Measurements from ENCODE around the gene KLHDC7A.

KLHDC7A gene

DNA sequence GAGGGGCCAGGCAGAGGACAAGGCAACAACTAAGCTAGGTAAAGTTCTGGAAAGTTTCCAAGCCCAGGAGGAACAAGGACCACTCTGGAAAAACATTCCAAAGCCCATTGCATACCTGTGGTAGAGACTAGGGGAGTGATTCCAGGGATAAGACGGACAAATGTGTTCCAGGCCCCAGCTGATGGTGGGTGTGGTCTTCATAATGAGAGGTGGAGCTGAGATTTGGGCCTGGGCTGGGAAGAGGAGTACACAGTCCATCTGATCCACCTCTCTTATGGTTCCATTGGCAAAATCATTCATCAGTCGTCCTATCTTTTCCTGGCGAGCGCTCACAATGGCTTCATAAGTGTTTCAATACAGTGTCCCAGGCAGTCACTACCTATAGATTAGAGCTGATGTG, 4.5 kb downstream of the KLHDC7A start:
- H3K36me3 ChIP-seq (ENCODE audit: low read length) = no peaks in the 10 kb centered on the region
- H3F3A ChIP-seq (ENCODE audit: insufficient read depth) = no peaks in the 10 kb centered on the region
- no peak overlapping the region for H2AFZ ChIP-seq (ENCODE audit: low read depth, low read length, severe bottlenecking)
- H3K9me3 ChIP-seq (ENCODE audit: insufficient read depth, low read length) = no peaks in the 10 kb centered on the region
- no peaks in the 10 kb centered on the region for H3K79me2 ChIP-seq (ENCODE audit: insufficient read depth, low read length)
- TF ChIP-seq CTCF (IDR thresholded peaks at IDR 0.05; ENCODE audit: insufficient read depth, low read length, poor library complexity, severe bottlenecking) = no peak
- TF ChIP-seq EZH2phosphoT487 (conservative IDR thresholded peaks at IDR 0.05; ENCODE audit: low read length) = no peak
- no peaks in the 10 kb centered on the region for H3K27me3 ChIP-seq (ENCODE audit: low read length)
- no peak overlapping the region for H3K4me3 ChIP-seq (ENCODE audit: insufficient read depth, low read length, poor library complexity, severe bottlenecking)
- H4K20me1 ChIP-seq (ENCODE audit: low read depth, low read length) = no peaks in the 10 kb centered on the region
- H3K9ac ChIP-seq (ENCODE audit: low read length) = no peak overlapping the region
- no peak overlapping the region for H3K27ac ChIP-seq (ENCODE audit: low read depth, low read length)
- no peak overlapping the region for H3K4me2 ChIP-seq (ENCODE audit: low read depth, low read length, poor library complexity, severe bottlenecking)
- H3K9me2 ChIP-seq (replicated peaks; ENCODE audit: insufficient read depth, low read length) = no peaks in the 10 kb centered on the region

GRCh38 chr1:18486195-18486594, 5.5 kb downstream of the KLHDC7A start:
- Histone ChIP-seq H3K4me2 (ENCODE audit: low read depth, low read length, poor library complexity, severe bottlenecking) (no peak overlapping the region), H3K9me3 (ENCODE audit: insufficient read depth, low read length) (no peaks in the 10 kb centered on the region), H2AFZ (ENCODE audit: low read depth, low read length, severe bottlenecking) (no peak overlapping the region), H3K27ac (ENCODE audit: low read depth, low read length) (no peak overlapping the region), H3K9me2 (replicated peaks; ENCODE audit: insufficient read depth, low read length) (no peaks in the 10 kb centered on the region), H3K9ac (ENCODE audit: low read length) (no peak overlapping the region), H3K4me3 (ENCODE audit: insufficient read depth, low read length, poor library complexity, severe bottlenecking) (no peak overlapping the region), H3K36me3 (ENCODE audit: low read length) (no peaks in the 10 kb centered on the region), H3K27me3 (ENCODE audit: low read length) (no peaks in the 10 kb centered on the region), H3F3A (ENCODE audit: insufficient read depth) (no peaks in the 10 kb centered on the region), H3K79me2 (ENCODE audit: insufficient read depth, low read length) (no peaks in the 10 kb centered on the region), H4K20me1 (ENCODE audit: low read depth, low read length) (no peaks in the 10 kb centered on the region)
- TF ChIP-seq CTCF (IDR thresholded peaks at IDR 0.05; ENCODE audit: insufficient read depth, low read length, poor library complexity, severe bottlenecking) (no peak), EZH2phosphoT487 (conservative IDR thresholded peaks at IDR 0.05; ENCODE audit: low read length) (no peak)

DNA sequence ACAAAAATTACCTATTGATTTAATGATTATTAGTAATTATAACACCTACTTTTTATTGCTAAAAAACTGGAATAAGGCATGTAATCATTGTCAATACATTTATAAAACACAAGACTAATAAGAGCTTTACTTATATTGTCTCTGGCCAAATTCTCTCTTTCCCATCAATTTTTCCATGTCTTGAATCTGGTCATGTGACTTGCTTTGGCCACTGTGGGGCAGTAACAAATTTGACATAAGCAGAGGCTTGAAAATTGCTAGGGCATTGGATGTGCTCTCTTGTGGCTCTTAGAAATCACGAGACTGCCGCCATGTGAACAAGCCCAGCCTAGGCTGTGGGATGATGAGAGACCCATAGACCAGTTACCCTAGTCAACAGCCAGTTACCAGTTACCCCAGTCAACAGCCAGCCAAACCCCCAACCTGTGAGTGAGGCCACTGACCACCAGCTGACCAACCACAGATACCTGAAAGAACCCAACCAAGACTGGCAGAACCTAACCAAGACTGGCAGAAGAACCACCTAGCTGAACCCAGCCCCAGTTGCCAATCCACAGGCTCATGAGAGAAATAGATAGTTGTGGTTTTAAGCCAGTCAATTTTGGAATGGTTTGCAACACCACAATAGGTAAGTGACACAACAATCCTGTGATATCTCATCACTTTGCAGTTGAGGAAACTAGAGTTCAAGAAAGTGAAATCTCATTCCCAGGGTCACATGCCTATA, 8.8 kb downstream of the KLHDC7A start:
- no peaks in the 10 kb centered on the region for H3K9me2 ChIP-seq (replicated peaks; ENCODE audit: insufficient read depth, low read length)
- no peak overlapping the region for H3K9ac ChIP-seq (ENCODE audit: low read length)
- no peak overlapping the region for H3K4me3 ChIP-seq (ENCODE audit: insufficient read depth, low read length, poor library complexity, severe bottlenecking)
- H3F3A ChIP-seq (ENCODE audit: insufficient read depth) = no peaks in the 10 kb centered on the region
- H3K9me3 ChIP-seq (ENCODE audit: insufficient read depth, low read length) = no peaks in the 10 kb centered on the region
- TF ChIP-seq CTCF (IDR thresholded peaks at IDR 0.05; ENCODE audit: insufficient read depth, low read length, poor library complexity, severe bottlenecking) (no peak), EZH2phosphoT487 (conservative IDR thresholded peaks at IDR 0.05; ENCODE audit: low read length) (no peak)
- no peak overlapping the region for H3K4me2 ChIP-seq (ENCODE audit: low read depth, low read length, poor library complexity, severe bottlenecking)
- H3K36me3 ChIP-seq (ENCODE audit: low read length) = no peaks in the 10 kb centered on the region
- H3K79me2 ChIP-seq (ENCODE audit: insufficient read depth, low read length) = no peaks in the 10 kb centered on the region
- H3K27ac ChIP-seq (ENCODE audit: low read depth, low read length) = no peak overlapping the region
- H3K27me3 ChIP-seq (ENCODE audit: low read length) = no peaks in the 10 kb centered on the region
- no peak overlapping the region for H2AFZ ChIP-seq (ENCODE audit: low read depth, low read length, severe bottlenecking)
- no peaks in the 10 kb centered on the region for H4K20me1 ChIP-seq (ENCODE audit: low read depth, low read length)
